Hematopoietic multipotent progenitor cell (in vitro differentiated cells): ENCODE results near the gene SYCE1L. TPM values are rescaled to one million over a fixed set of nuclear protein-coding genes. Genes with fewer than 3 reads are reported as not detected.
"Not testable (repeated sequence)": the region's sequence is repeated elsewhere in the genome, so short reads cannot be mapped to it uniquely, and the experiment has no call there.

ENCODE experiments used
- DNase-seq, 3 donors: peaks; one replicate each; pipeline ENCODE4 v3.0.0-alpha.2; 2011 to 2015; ENCODE audit warnings: low read depth in 2 of 3, low spot score in 2 of 3
- total RNA-seq: library from RNA; depleted of rRNA; stranded (reverse); fragments of >200 nt; gene quantifications from one replicate; pipeline ENCODE4 v1.2.3, GENCODE V29; 2012

SYCE1L gene
- total RNA-seq, 1 donor, result 1.1 TPM

GRCh38 chr16:77242471-77242870 lies 43.3 kb downstream of the SYCE1L start:
- not testable (repeated sequence) for DNase-seq

GRCh38 chr16:77246150-77246549 lies 46.9 kb downstream of the SYCE1L start:
- DNase-seq, result no peak

GRCh38 chr16:77250400-77250799 lies 51.2 kb downstream of the SYCE1L start:
- DNase-seq, result no peak

Other genes starting within 250 kb of the SYCE1L start
- 30.2 TPM for gene MON1B, start 8.2 kb upstream of the SYCE1L start, total RNA-seq
- gene ADAMTS18, start 235.6 kb downstream of the SYCE1L start, total RNA-seq, result not detected